ENCODE data around the gene NDUFV1. TPM values are rescaled to one million over a fixed set of nuclear protein-coding genes. Genes with fewer than 3 reads are reported as not detected.

The NDUFV1 gene
- total RNA-seq, 4 donors from 2014 or later, result 75.6 to 207 (median 142) TPM

- no peaks in the 10 kb centered on the region for H3K9me3 ChIP-seq
- H3K36me3 ChIP-seq, result no peaks in the 10 kb centered on the region
- TF ChIP-seq POLR2A (IDR thresholded peaks at IDR 0.05), result peak; percentile 21 to 62
- TF ChIP-seq CTCF (IDR thresholded peaks at IDR 0.05), result peak; percentile 80 to 88 (median 88)
- peak within 1 kb of the TSS; percentile 70 to 91 for H3K4me3 ChIP-seq
- H3K27ac ChIP-seq, result peak within 1 kb of the TSS; percentile 90 to 99
- H3K27me3 ChIP-seq, result no peaks in the 10 kb centered on the region
- H3K4me1 ChIP-seq, result peaks cover 0 to 5% of the 10 kb centered on the region in 2 donors
- intact Hi-C loops (cut with DNase I; ENCODE audit: low total_unique reads), result no loop called here
- peak; percentile 79 to 84 for DNase-seq
Observed at GRCh38 chr11:67629386-67630227, 22.9 kb downstream of the NDUFV1 start, which contains the start of gene NUDT8. NUDT8 (minus strand) TSS chr11:67629937; CDS start chr11:67629911, 26 bp downstream.

GRCh38 chr11:67630228-67630942 lies 23.6 kb downstream of the NDUFV1 start:
- H3K4me1 ChIP-seq, result peaks cover 0 to 5% of the 10 kb centered on the region in 2 donors
- H3K4me3 ChIP-seq, result peak overlapping the region; percentile 70 to 91
- intact Hi-C loops (cut with DNase I; ENCODE audit: low total_unique reads), result no loop called here
- TF ChIP-seq POLR2A (IDR thresholded peaks at IDR 0.05) (peak; percentile 63 to 82), CTCF (IDR thresholded peaks at IDR 0.05) (peak; percentile 32 to 68 (median 59))
- H3K9me3 ChIP-seq, result no peaks in the 10 kb centered on the region
- H3K36me3 ChIP-seq, result no peaks in the 10 kb centered on the region
- peak; percentile 98 to 99 for DNase-seq
- no peaks in the 10 kb centered on the region for H3K27me3 ChIP-seq
- H3K27ac ChIP-seq, result peak overlapping the region; percentile 90 to 99

- Histone ChIP-seq H3K27ac (peak overlapping the region; percentile 90 to 99), H3K9me3 (no peaks in the 10 kb centered on the region), H3K4me3 (peak overlapping the region; percentile 70 to 91), H3K36me3 (no peaks in the 10 kb centered on the region), H3K27me3 (no peaks in the 10 kb centered on the region), H3K4me1 (peaks cover 0 to 5% of the 10 kb centered on the region in 2 donors)
- intact Hi-C loops (cut with DNase I; ENCODE audit: low total_unique reads), result no loop called here
- DNase-seq, result peak in 1 of 2 donors; percentile 12
- TF ChIP-seq CTCF (IDR thresholded peaks at IDR 0.05) (no peak), POLR2A (IDR thresholded peaks at IDR 0.05) (no peak)
Observed at GRCh38 chr11:67630943-67631331, 24.2 kb downstream of the NDUFV1 start.

- Histone ChIP-seq H3K36me3 (no peaks in the 10 kb centered on the region), H3K9me3 (no peaks in the 10 kb centered on the region), H3K27ac (no peak overlapping the region), H3K27me3 (no peaks in the 10 kb centered on the region), H3K4me3 (no peak overlapping the region), H3K4me1 (peaks cover 0 to 5% of the 10 kb centered on the region in 2 donors)
- DNase-seq, result peak in 1 of 2 donors; percentile 28
- TF ChIP-seq POLR2A (IDR thresholded peaks at IDR 0.05), result no peak
- no peak for TF ChIP-seq CTCF (IDR thresholded peaks at IDR 0.05)
- intact Hi-C loops (cut with DNase I; ENCODE audit: low total_unique reads), result no loop called here
Observed at GRCh38 chr11:67631411-67631810, 24.7 kb downstream of the NDUFV1 start.

- intact Hi-C loops (cut with DNase I; ENCODE audit: low total_unique reads), result no loop called here
Observed at GRCh38 chr11:67631853-67632174, 25.1 kb downstream of the NDUFV1 start.

More at GRCh38 chr11:67631853-67632174, 25.1 kb downstream of the NDUFV1 start:
- no peaks in the 10 kb centered on the region for H3K36me3 ChIP-seq
- TF ChIP-seq CTCF (IDR thresholded peaks at IDR 0.05), result no peak
- no peak for TF ChIP-seq POLR2A (IDR thresholded peaks at IDR 0.05)
- H3K4me1 ChIP-seq, result peaks cover 0 to 5% of the 10 kb centered on the region in 2 donors
- H3K27me3 ChIP-seq, result no peaks in the 10 kb centered on the region
- no peak overlapping the region for H3K4me3 ChIP-seq
- no peak overlapping the region for H3K27ac ChIP-seq
- no peaks in the 10 kb centered on the region for H3K9me3 ChIP-seq
- no peak for DNase-seq
